Activated naive CD4-positive, alpha-beta T cell treated with anti-CD3 and anti-CD28 coated beads for 36 hours (primary cell): ENCODE measurements around the gene RECQL. TPM values are rescaled to one million over a fixed set of nuclear protein-coding genes. Genes with fewer than 3 reads are reported as not detected.
"Not testable (repeated sequence)": the region's sequence is repeated elsewhere in the genome, so short reads cannot be mapped to it uniquely, and the experiment has no call there.

ENCODE experiments used
- CTCF ChIA-PET: fragments of 350-600 bp; sonication (Branson Sonifier 250); formaldehyde crosslinking; loops from one replicate; lab custom pipeline; 2021; ENCODE audit warnings: antibody characterized with exemption; lab: Charles Lee
- DNase-seq: peaks from one replicate; pipeline ENCODE4 v3.0.0-alpha.2; 2020
- H3K27ac Mint-ChIP-seq: one replicate; pipeline ENCODE4 v1.8.0; 2021; ENCODE audit warnings: mild to moderate bottlenecking, mixed read lengths
- H3K27me3 Mint-ChIP-seq: one replicate; pipeline ENCODE4 v1.8.0; 2021; ENCODE audit warnings: low read depth, mixed read lengths
- H3K36me3 Mint-ChIP-seq: one replicate; pipeline ENCODE4 v1.8.0; 2021; ENCODE audit warnings: low read depth, mixed read lengths
- H3K4me1 Mint-ChIP-seq: one replicate; pipeline ENCODE4 v1.8.0; 2021; ENCODE audit warnings: low read depth, mixed read lengths
- H3K4me3 Mint-ChIP-seq: one replicate; pipeline ENCODE4 v1.8.0; 2021; ENCODE audit warnings: mild to moderate bottlenecking, moderate library complexity, mixed read lengths
- H3K9me3 Mint-ChIP-seq: one replicate; pipeline ENCODE4 v1.8.0; 2021; ENCODE audit warnings: mixed read lengths
- intact Hi-C: fragments of 100-400 bp; cut with micrococcal nuclease; formaldehyde crosslinking; loops from one replicate; pipeline ENCODE4 v1.15.1; 2023
- total RNA-seq, 2 experiments: library from RNA; stranded (reverse); gene quantifications; one replicate each; pipeline ENCODE4 v1.2.3, GENCODE V29; 2021

The RECQL gene
- total RNA-seq, 2 experiments from 2014 or later, result 89.8 to 93.7 TPM

GRCh38 chr12:21500786-21501257 lies 613 bp downstream of the RECQL start:
- no peak overlapping the region for H3K27ac Mint-ChIP-seq
- H3K27me3 Mint-ChIP-seq, result no peaks in the 10 kb centered on the region
- CTCF ChIA-PET, result interaction anchor here (0.6 to 2.3 kb wide), 3 partner anchors 56 to 179 kb away, joined by 3 to 9 read pairs (median 4); no protein-coding TSS in a partner anchor
- no peaks in the 10 kb centered on the region for H3K9me3 Mint-ChIP-seq
- H3K4me1 Mint-ChIP-seq, result peaks cover 42% of the 10 kb centered on the region
- no peak overlapping the region for H3K4me3 Mint-ChIP-seq
- DNase-seq, result no peak
- intact Hi-C loops, result loop anchor here (1.0 to 10.0 kb wide), 11 partner anchors 8 to 1124 kb away; partner anchors contain the start of genes CMAS, ETNK1, LDHB and PYROXD1
- H3K36me3 Mint-ChIP-seq, result peaks cover 28% of the 10 kb centered on the region

GRCh38 chr12:21499765-21500164 lies 1.7 kb downstream of the RECQL start:
- intact Hi-C loops, result loop anchor here (10.0 kb wide), 1 partner anchor 1125 kb away; the partner anchor contains the start of gene ETNK1
- Mint-ChIP-seq H3K36me3 (peaks cover 38% of the 10 kb centered on the region), H3K27me3 (no peaks in the 10 kb centered on the region), H3K4me3 (no peak overlapping the region), H3K27ac (no peak overlapping the region), H3K4me1 (peaks cover 33% of the 10 kb centered on the region), H3K9me3 (no peaks in the 10 kb centered on the region)
- CTCF ChIA-PET, result no interaction called here
- DNase-seq, result no peak

GRCh38 chr12:21485998-21486397 lies 15.4 kb downstream of the RECQL start:
- intact Hi-C loops, result no loop called here
- Mint-ChIP-seq H3K4me3 (no peak overlapping the region), H3K27ac (no peak overlapping the region), H3K4me1 (peaks cover 2% of the 10 kb centered on the region), H3K27me3 (no peaks in the 10 kb centered on the region), H3K9me3 (no peaks in the 10 kb centered on the region), H3K36me3 (peaks cover 29% of the 10 kb centered on the region)
- CTCF ChIA-PET, result no interaction called here
- DNase-seq, result no peak

- H3K4me1 Mint-ChIP-seq, result no peaks in the 10 kb centered on the region
- H3K36me3 Mint-ChIP-seq, result peaks cover 13% of the 10 kb centered on the region
- intact Hi-C loops, result no loop called here
- CTCF ChIA-PET, result interaction anchor here (0.6 to 0.9 kb wide), 2 partner anchors 8 to 171 kb away, joined by 3 to 4 read pairs; no protein-coding TSS in a partner anchor
- no peaks in the 10 kb centered on the region for H3K27me3 Mint-ChIP-seq
- no peaks in the 10 kb centered on the region for H3K9me3 Mint-ChIP-seq
- no peak overlapping the region for H3K4me3 Mint-ChIP-seq
- H3K27ac Mint-ChIP-seq, result no peak overlapping the region
- no peak for DNase-seq
Observed at GRCh38 chr12:21483531-21483930, 17.9 kb downstream of the RECQL start.

GRCh38 chr12:21478756-21479455 lies 22.5 kb downstream of the RECQL start:
- Mint-ChIP-seq H3K27me3 (no peaks in the 10 kb centered on the region), H3K36me3 (peaks cover 21% of the 10 kb centered on the region), H3K9me3 (no peaks in the 10 kb centered on the region), H3K27ac (no peak overlapping the region), H3K4me3 (no peak overlapping the region), H3K4me1 (peaks cover 16% of the 10 kb centered on the region)
- DNase-seq, result no peak
- intact Hi-C loops, result no loop called here
- CTCF ChIA-PET, result interaction anchor here (0.7 to 1.1 kb wide), 2 partner anchors 35 to 137 kb away, joined by 3 to 5 read pairs; no protein-coding TSS in a partner anchor

GRCh38 chr12:21476949-21477348 lies 24.5 kb downstream of the RECQL start:
- Mint-ChIP-seq H3K27ac (peak overlapping the region; percentile 50), H3K4me3 (no peak overlapping the region), H3K4me1 (peaks cover 16% of the 10 kb centered on the region), H3K9me3 (no peaks in the 10 kb centered on the region), H3K27me3 (no peaks in the 10 kb centered on the region), H3K36me3 (peaks cover 28% of the 10 kb centered on the region)
- intact Hi-C loops, result loop anchor here (1.0 to 2.0 kb wide), 4 partner anchors 21 to 62 kb away; partner anchors contain the start of genes GOLT1B and RECQL
- DNase-seq, result no peak
- CTCF ChIA-PET, result no interaction called here

GRCh38 chr12:21475552-21475951 lies 25.9 kb downstream of the RECQL start:
- Mint-ChIP-seq H3K27me3 (no peaks in the 10 kb centered on the region), H3K9me3 (no peaks in the 10 kb centered on the region), H3K4me3 (no peak overlapping the region), H3K4me1 (peaks cover 19% of the 10 kb centered on the region), H3K36me3 (peaks cover 29% of the 10 kb centered on the region), H3K27ac (no peak overlapping the region)
- CTCF ChIA-PET, result no interaction called here
- intact Hi-C loops, result no loop called here
- no peak for DNase-seq

- Mint-ChIP-seq H3K4me3 (no peak overlapping the region), H3K9me3 (no peaks in the 10 kb centered on the region), H3K27ac (no peak overlapping the region), H3K27me3 (no peaks in the 10 kb centered on the region), H3K36me3 (peaks cover 38% of the 10 kb centered on the region), H3K4me1 (peaks cover 19% of the 10 kb centered on the region)
- CTCF ChIA-PET, result no interaction called here
- intact Hi-C loops, result no loop called here
- DNase-seq, result no peak
Observed at GRCh38 chr12:21472197-21472823, 29.1 kb downstream of the RECQL start.

GRCh38 chr12:21471294-21471693 lies 30.1 kb downstream of the RECQL start:
- Mint-ChIP-seq H3K27me3 (no peaks in the 10 kb centered on the region), H3K27ac (no peak overlapping the region), H3K4me1 (peaks cover 14% of the 10 kb centered on the region), H3K36me3 (peaks cover 37% of the 10 kb centered on the region), H3K9me3 (no peaks in the 10 kb centered on the region), H3K4me3 (no peak overlapping the region)
- intact Hi-C loops, result no loop called here
- CTCF ChIA-PET, result no interaction called here
- no peak for DNase-seq

- intact Hi-C loops, H3K4me1 Mint-ChIP-seq, H3K4me3 Mint-ChIP-seq, H3K27me3 Mint-ChIP-seq, CTCF ChIA-PET, DNase-seq, H3K9me3 Mint-ChIP-seq: not testable (repeated sequence)
- H3K27ac Mint-ChIP-seq, result peak overlapping the region; percentile 54
- H3K36me3 Mint-ChIP-seq, result peaks cover 39% of the 10 kb centered on the region
Observed at GRCh38 chr12:21467334-21467733, 34.1 kb downstream of the RECQL start.

- Mint-ChIP-seq H3K4me3 (no peak overlapping the region), H3K9me3 (peaks cover 3% of the 10 kb centered on the region), H3K36me3 (peaks cover 40% of the 10 kb centered on the region), H3K27me3 (no peaks in the 10 kb centered on the region), H3K27ac (no peak overlapping the region), H3K4me1 (peaks cover 33% of the 10 kb centered on the region)
- CTCF ChIA-PET, result no interaction called here
- DNase-seq, result no peak
- intact Hi-C loops, result no loop called here
Observed at GRCh38 chr12:21459474-21459873, 42.0 kb downstream of the RECQL start.

- Mint-ChIP-seq H3K9me3 (no peaks in the 10 kb centered on the region), H3K27me3 (no peaks in the 10 kb centered on the region), H3K36me3 (peaks cover 37% of the 10 kb centered on the region), H3K27ac (peak overlapping the region; percentile 88), H3K4me3 (peak overlapping the region; percentile 38), H3K4me1 (peaks cover 43% of the 10 kb centered on the region)
- DNase-seq, result peak; percentile 55
- intact Hi-C loops, result loop anchor here (1.0 kb wide), 7 partner anchors 19 to 223 kb away; partner anchors contain the start of genes GOLT1B, LDHB, PYROXD1 and RECQL
- CTCF ChIA-PET, result no interaction called here
Observed at GRCh38 chr12:21456291-21456780, 45.1 kb downstream of the RECQL start.
